ENCODE measurements around the gene PSMD11. TPM values are rescaled to one million over a fixed set of nuclear protein-coding genes. Genes with fewer than 3 reads are reported as not detected.
"Not testable (repeated sequence)": the region's sequence is repeated elsewhere in the genome, so short reads cannot be mapped to it uniquely, and the experiment has no call there.

Gene PSMD11
- 111 and 119 TPM in 2 replicates for total RNA-seq (2014; rRNA removed; shearing (Covaris generic))
- polyA plus RNA-seq (2015; cell fraction: cytosol; rRNA removed), result 108 and 141 TPM in 2 replicates
- 119 and 125 TPM in 2 replicates for polyA plus RNA-seq (2015; cell fraction: nucleus; rRNA removed)

GRCh38 chr17:32444301-32445073 lies at the start of gene PSMD11:
Gene PSMD11 (plus strand): TSS chr17:32444510. CDS start chr17:32444524, 14 bp downstream.
- in situ Hi-C loops (cut with HindIII; ENCODE audit: low pct_unique_long_range_greater_than_20kb, low sequenced_read_pairs), result no loop called here
- DNase-seq (ENCODE audit: low read depth, low spot score), result peak; percentile 98

DNA sequence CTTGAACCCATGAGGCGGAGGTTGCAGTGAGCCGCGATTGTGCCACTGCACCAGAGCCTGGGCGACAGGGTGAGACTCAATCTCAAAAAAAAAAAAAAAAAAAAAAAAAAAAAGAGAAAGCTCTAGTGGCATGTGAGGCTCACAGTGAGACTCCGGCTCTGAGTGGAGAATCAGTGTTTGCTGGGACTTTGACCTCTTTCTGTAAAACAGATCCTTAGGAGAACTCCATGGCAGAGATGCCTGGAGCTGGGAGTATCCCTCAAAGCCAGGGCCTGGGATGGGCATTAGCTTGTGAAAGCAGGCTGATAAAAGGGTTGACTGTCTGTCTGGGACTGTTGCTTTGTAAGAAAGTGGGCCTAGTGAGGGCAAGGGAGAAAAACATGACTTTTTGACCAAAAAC lies 48.0 kb upstream of the PSMD11 start:
- in situ Hi-C loops (cut with HindIII; ENCODE audit: low pct_unique_long_range_greater_than_20kb, low sequenced_read_pairs), result no loop called here
- no peak for DNase-seq (ENCODE audit: low read depth, low spot score)

GRCh38 chr17:32398946-32399345 lies 45.4 kb upstream of the PSMD11 start:
- DNase-seq (ENCODE audit: low read depth, low spot score), result peak; percentile 76
- in situ Hi-C loops (cut with HindIII; ENCODE audit: low pct_unique_long_range_greater_than_20kb, low sequenced_read_pairs), result no loop called here

GRCh38 chr17:32410085-32410484 lies 34.2 kb upstream of the PSMD11 start:
- in situ Hi-C loops (cut with HindIII; ENCODE audit: low pct_unique_long_range_greater_than_20kb, low sequenced_read_pairs); DNase-seq (ENCODE audit: low read depth, low spot score): not testable (repeated sequence)

DNA sequence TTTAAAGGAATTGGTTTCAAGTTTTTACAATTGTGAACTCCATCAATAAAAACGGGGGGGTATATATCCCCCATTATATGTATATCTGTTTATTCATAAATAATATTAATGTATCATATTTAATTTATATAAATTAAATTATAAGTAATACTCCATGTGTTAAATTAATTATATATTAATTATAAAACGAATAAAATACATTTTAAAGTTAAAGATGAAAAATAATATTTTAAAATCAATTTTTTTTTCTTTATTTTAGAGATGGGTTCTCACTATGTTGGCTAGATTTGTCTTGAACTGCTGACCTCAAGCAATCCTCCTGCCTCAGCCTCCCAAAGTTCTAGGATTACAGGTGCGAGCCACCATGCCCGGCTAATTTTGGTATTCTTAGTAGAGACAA lies 17.4 kb upstream of the PSMD11 start:
- no peak for DNase-seq (ENCODE audit: low read depth, low spot score)
- in situ Hi-C loops (cut with HindIII; ENCODE audit: low pct_unique_long_range_greater_than_20kb, low sequenced_read_pairs), result no loop called here

GRCh38 chr17:32429598-32429997 lies 14.7 kb upstream of the PSMD11 start:
- in situ Hi-C loops (cut with HindIII; ENCODE audit: low pct_unique_long_range_greater_than_20kb, low sequenced_read_pairs), result no loop called here
- no peak for DNase-seq (ENCODE audit: low read depth, low spot score)

GRCh38 chr17:32440722-32441121 lies 3.6 kb upstream of the PSMD11 start:
- DNase-seq (ENCODE audit: low read depth, low spot score), result no peak
- in situ Hi-C loops (cut with HindIII; ENCODE audit: low pct_unique_long_range_greater_than_20kb, low sequenced_read_pairs), result no loop called here

DNA sequence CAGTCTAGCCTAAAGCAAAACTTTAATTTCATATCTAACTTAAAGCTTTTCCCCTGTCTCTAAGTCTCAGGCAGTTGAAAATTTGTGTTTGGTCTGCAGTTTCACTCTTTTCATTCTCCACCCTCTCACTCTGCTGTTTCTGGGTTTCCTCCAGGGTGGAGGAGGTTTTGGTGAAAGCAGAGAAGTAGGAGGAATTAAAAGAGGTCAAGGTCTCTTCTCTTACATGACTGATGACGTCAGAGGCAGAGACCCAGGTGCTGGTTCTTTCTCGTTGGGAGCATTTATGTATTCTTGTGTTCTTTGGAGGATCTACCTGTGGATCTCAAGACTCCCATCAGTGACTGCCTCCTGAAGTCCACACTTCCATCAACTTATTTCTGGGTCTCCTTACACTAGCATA lies 2.4 kb upstream of the PSMD11 start:
- DNase-seq (ENCODE audit: low read depth, low spot score), result no peak
- in situ Hi-C loops (cut with HindIII; ENCODE audit: low pct_unique_long_range_greater_than_20kb, low sequenced_read_pairs), result no loop called here

GRCh38 chr17:32443827-32444300 lies 446 bp upstream of the PSMD11 start:
- no peak for DNase-seq (ENCODE audit: low read depth, low spot score)
- in situ Hi-C loops (cut with HindIII; ENCODE audit: low pct_unique_long_range_greater_than_20kb, low sequenced_read_pairs), result no loop called here

GRCh38 chr17:32445074-32445415 lies 735 bp downstream of the PSMD11 start:
- in situ Hi-C loops (cut with HindIII; ENCODE audit: low pct_unique_long_range_greater_than_20kb, low sequenced_read_pairs), result no loop called here

GRCh38 chr17:32445497-32445896 lies 1.2 kb downstream of the PSMD11 start:
- in situ Hi-C loops (cut with HindIII; ENCODE audit: low pct_unique_long_range_greater_than_20kb, low sequenced_read_pairs), result no loop called here
- DNase-seq (ENCODE audit: low read depth, low spot score), result no peak

More at GRCh38 chr17:32445074-32445415, 735 bp downstream of the PSMD11 start:
- peak; percentile 43 for DNase-seq (ENCODE audit: low read depth, low spot score)

GRCh38 chr17:32445971-32446370 lies 1.7 kb downstream of the PSMD11 start:
- in situ Hi-C loops (cut with HindIII; ENCODE audit: low pct_unique_long_range_greater_than_20kb, low sequenced_read_pairs), result no loop called here
- DNase-seq (ENCODE audit: low read depth, low spot score), result peak; percentile 16

- in situ Hi-C loops (cut with HindIII; ENCODE audit: low pct_unique_long_range_greater_than_20kb, low sequenced_read_pairs), result no loop called here
Measured at GRCh38 chr17:32446949-32447348, 2.6 kb downstream of the PSMD11 start.

DNA sequence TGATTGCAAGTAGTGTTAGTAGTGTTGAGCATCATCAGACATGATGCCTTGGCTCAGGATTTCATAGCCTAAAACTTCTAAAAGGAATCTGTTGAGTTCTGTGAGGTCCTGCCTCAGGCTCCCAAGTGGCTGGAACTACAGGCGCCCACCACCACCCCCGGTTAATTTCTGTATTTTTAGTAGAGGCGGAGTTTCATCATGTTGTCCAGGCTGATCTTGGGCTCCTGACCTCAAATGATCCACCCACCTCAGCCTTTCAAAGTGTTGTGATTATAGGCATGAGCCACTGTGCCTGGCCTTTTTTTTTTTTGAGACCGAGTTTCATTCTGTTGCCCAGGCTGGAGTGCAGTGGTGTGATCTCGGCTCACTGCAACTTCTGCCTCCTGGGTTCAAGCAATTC lies 5.7 kb downstream of the PSMD11 start:
- no peak for DNase-seq (ENCODE audit: low read depth, low spot score)
- in situ Hi-C loops (cut with HindIII; ENCODE audit: low pct_unique_long_range_greater_than_20kb, low sequenced_read_pairs), result no loop called here

More at GRCh38 chr17:32446949-32447348, 2.6 kb downstream of the PSMD11 start:
- no peak for DNase-seq (ENCODE audit: low read depth, low spot score)

- DNase-seq (ENCODE audit: low read depth, low spot score); in situ Hi-C loops (cut with HindIII; ENCODE audit: low pct_unique_long_range_greater_than_20kb, low sequenced_read_pairs): not testable (repeated sequence)
Measured at GRCh38 chr17:32450379-32450778, 6.1 kb downstream of the PSMD11 start.

DNA sequence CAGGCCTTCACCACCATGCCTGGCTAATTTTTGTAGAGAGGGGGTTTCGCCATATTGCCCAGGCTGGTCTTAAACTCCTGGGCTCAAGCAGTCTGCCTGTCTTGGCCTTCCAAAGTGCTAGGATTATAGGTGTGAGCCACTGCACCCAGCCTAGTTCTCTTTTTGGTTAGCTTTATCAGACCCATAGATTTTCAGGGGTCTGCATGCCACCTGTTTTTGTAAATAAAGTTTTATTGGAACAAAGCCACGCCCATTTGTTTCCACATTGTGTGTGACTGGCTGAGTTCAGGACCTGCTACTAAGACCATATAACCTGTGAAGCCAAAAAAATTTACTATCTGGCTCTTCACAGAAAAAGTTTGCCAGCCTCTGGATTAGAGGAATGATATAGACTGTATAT lies 7.6 kb downstream of the PSMD11 start:
- DNase-seq (ENCODE audit: low read depth, low spot score), result no peak
- in situ Hi-C loops (cut with HindIII; ENCODE audit: low pct_unique_long_range_greater_than_20kb, low sequenced_read_pairs), result no loop called here

DNA sequence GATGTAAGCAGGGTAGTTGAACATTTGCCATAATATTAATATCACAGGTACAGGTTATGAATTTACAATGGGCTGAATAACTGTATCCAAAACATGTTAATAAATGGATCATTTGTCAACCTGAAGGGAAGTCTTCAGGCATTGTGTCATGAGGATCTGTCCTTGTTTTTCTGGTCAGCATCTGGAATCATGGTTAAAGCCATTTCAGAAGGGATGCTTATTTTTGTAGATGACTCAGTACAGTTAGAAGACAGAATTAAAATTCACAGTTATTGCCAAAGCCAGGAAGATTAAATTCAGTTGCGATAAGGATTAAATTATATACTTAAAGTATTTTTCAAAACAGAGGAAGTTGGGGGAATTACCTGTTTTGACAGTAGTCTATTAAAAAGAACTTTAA lies 8.0 kb downstream of the PSMD11 start:
- DNase-seq (ENCODE audit: low read depth, low spot score), result no peak
- in situ Hi-C loops (cut with HindIII; ENCODE audit: low pct_unique_long_range_greater_than_20kb, low sequenced_read_pairs), result no loop called here

DNA sequence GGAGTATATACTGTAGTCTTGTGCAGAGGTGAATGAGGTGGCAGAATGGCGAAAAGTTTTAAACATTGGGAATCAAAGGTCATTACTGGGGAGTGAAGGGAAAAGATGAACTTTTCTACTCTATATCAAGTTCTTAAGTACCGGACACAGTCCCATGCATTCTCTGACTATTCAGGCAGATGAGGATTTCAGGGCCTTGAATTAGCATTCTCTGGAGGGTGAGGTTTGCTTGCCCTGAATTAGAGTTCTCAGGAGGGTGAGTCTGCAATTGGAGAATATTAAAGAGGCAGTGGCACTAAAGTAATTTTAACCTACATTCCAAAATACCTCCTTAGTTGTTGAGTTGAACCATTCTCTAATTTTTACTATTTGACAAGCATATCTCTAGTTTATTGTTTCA lies 9.1 kb downstream of the PSMD11 start:
- in situ Hi-C loops (cut with HindIII; ENCODE audit: low pct_unique_long_range_greater_than_20kb, low sequenced_read_pairs), result no loop called here
- DNase-seq (ENCODE audit: low read depth, low spot score), result no peak

DNA sequence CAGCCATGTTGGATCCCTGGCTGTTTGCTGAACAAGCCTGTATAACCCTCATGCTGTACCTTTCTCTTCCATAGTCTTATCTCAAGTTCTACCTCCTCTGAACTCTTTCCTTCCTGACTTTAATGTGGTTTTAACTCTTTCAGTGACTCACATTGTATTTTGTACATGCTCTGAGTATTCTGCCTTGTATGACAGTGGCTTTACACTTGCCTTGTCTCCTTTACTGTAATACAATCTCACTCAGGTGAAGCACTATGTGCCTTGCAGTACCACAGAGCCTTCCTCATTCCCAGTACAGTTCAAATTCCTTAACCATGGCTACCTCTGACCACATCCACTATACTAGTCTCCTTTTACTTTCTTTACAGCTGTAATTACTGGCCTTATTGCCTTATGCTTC lies 14.1 kb downstream of the PSMD11 start:
- no peak for DNase-seq (ENCODE audit: low read depth, low spot score)
- in situ Hi-C loops (cut with HindIII; ENCODE audit: low pct_unique_long_range_greater_than_20kb, low sequenced_read_pairs), result no loop called here
